Breast epithelium (tissue), 3 donors: ENCODE results near the gene CAMTA1.

Experiments used
- CTCF ChIP-seq, 3 donors: fragments of 450-650 bp; IDR thresholded peaks; one replicate each; pipeline ENCODE4 v1.5.1; 2016 to 2017; ENCODE audit warnings: antibody characterized with exemption in 3 of 3, mild to moderate bottlenecking in 3 of 3, moderate library complexity in 3 of 3
- POLR2A ChIP-seq: fragments of 450-650 bp; IDR thresholded peaks from one replicate; pipeline ENCODE4 v1.6.1; 2016; ENCODE audit warnings: antibody characterized with exemption, mild to moderate bottlenecking, moderate library complexity
- POLR2AphosphoS5 ChIP-seq, 3 donors: sonication (generic); formaldehyde crosslinking; IDR thresholded peaks; one replicate each; pipeline ENCODE4 v1.6.1; 2017; ENCODE audit warnings: antibody characterized with exemption in 3 of 3

- TF ChIP-seq POLR2AphosphoS5 (IDR thresholded peaks at IDR 0.05), result no peak
- TF ChIP-seq POLR2A, result no peak
- TF ChIP-seq CTCF (IDR thresholded peaks at IDR 0.05), result no peak
These were observed 952.8 kb downstream of the CAMTA1 start for GRCh38 chr1:7738044-7738443.
